Epithelial cell of esophagus (primary cell): Measurements from ENCODE around the gene MBNL3.

Experiments
- DNase-seq: peaks from one replicate; pipeline ENCODE4 v3.0.0; 2010; ENCODE audit warnings: low read depth
- H3K4me3 ChIP-seq: 2 replicates; pipeline ENCODE4 v1.5.1; 2011; ENCODE audit warnings: mild to moderate bottlenecking, low read length, control low read depth
- TF ChIP-seq, protein P1 (sequence below): IDR thresholded peaks from 2 replicates; pipeline ENCODE4 v1.5.1; 2011; ENCODE audit warnings: low read depth, mild to moderate bottlenecking, low read length, control low read depth, inconsistent platforms; ENCODE audit not compliant: insufficient read depth; ENCODE audit errors: missing control alignments

The MBNL3 gene

DNA sequence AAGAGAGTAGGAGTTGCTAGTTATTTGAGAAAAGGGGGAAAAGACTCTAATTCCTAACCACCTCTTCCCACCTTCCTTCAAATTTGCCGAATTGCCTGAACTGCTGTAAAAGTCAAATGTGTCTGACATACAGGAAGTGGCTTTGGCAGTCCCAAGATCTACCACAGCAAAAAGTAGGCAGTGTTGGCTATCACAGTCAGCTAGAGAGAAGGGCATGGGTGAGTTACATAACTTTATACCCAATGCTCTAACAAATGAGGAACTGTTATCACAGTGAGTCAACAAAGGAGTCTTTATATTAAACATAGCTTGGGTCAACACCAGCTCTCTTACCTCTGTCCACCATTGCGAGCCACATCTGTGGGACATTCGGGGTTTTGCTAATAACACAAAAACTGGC, 2.4 kb upstream of the MBNL3 start:
- DNase-seq: peak; percentile 62
- H3K4me3 ChIP-seq: no peak overlapping the region
- TF ChIP-seq, protein P1, sequence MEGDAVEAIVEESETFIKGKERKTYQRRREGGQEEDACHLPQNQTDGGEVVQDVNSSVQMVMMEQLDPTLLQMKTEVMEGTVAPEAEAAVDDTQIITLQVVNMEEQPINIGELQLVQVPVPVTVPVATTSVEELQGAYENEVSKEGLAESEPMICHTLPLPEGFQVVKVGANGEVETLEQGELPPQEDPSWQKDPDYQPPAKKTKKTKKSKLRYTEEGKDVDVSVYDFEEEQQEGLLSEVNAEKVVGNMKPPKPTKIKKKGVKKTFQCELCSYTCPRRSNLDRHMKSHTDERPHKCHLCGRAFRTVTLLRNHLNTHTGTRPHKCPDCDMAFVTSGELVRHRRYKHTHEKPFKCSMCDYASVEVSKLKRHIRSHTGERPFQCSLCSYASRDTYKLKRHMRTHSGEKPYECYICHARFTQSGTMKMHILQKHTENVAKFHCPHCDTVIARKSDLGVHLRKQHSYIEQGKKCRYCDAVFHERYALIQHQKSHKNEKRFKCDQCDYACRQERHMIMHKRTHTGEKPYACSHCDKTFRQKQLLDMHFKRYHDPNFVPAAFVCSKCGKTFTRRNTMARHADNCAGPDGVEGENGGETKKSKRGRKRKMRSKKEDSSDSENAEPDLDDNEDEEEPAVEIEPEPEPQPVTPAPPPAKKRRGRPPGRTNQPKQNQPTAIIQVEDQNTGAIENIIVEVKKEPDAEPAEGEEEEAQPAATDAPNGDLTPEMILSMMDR: peak; percentile 40

GRCh38 chrX:132489578-132490419, 961 bp upstream of the MBNL3 start:
- H3K4me3 ChIP-seq: peak overlapping the region; percentile 63
- TF ChIP-seq, protein P1: no peak
- DNase-seq: peak; percentile 31

DNA sequence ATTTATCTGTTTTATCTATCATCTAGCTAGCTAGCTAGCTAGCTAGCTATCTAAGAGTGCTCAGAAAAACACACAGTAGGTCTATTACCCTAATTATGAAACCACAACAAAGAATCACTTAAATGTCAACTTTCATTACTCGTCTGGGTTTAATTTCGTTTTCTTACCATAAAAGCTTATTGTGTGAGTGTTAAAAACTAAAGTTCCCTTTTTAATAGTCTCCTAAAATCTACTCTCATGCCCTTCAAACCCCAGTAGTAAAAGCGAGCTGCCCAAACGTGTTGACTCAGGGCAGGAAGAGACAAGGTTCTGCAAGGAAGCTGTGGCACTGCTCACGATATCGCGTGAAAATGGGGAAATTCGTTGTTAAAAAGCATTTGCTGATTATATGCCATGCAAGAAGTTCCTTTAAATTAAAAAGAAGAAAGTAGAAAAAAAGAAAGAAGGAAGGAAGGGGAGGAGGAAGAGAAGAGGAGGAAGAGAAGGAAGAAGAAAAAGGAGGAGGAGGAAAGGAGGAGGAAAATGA, 595 bp downstream of the MBNL3 start:
- H3K4me3 ChIP-seq: peak overlapping the region; percentile 63
- TF ChIP-seq, protein P1: no peak
- peak; percentile 52 for DNase-seq

GRCh38 chrX:132486599-132487178, 2.1 kb downstream of the MBNL3 start:
- H3K4me3 ChIP-seq: no peak overlapping the region
- no peak for DNase-seq
- TF ChIP-seq, protein P1: no peak

DNA sequence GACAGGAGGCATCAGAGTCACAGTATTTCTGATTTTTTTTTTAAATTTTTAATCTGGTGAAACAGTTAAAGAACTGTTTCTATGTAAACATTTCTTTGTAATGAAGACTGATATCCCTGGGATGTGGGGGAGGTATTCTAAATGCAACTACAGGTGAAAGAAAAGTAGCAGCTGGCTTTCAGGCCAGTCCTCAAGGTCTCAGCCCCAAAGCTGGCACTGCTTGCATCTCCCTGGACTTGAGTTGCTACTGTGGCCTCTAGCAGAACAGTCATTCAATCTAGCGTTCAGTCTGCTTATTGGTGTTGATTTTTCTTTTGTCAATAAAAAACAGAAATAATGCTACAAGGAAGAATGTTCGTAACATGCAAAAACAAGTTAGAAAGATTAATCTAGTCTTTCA, 4.9 kb downstream of the MBNL3 start:
- H3K4me3 ChIP-seq: no peak overlapping the region
- TF ChIP-seq, protein P1: no peak
- DNase-seq: no peak

DNA sequence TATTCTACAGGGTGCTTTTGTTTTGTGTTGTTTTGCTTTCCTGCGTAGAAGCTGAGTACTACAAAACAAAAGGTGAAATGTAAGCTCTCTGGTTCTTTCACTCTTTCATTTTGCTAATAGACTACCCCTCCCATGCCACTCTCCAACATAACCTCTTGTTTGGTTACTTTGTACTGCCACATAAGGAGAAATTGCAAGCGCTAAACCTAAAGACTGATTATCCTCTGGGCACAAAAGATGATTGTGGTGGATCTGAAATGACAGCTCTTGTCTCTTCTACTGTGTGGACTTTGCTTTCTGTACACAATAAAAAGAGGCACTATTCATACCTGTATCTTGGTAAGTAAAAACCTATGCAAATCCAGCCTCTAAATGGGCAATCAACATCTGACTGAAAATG, 5.3 kb downstream of the MBNL3 start:
- no peak overlapping the region for H3K4me3 ChIP-seq
- TF ChIP-seq, protein P1: no peak
- DNase-seq: no peak
